Activated CD4-positive, alpha-beta T cell treated with anti-CD3 and anti-CD28 coated beads for 48 hours (primary cell): ENCODE measurements around the gene CYP4A11.
"Not testable (repeated sequence)": the region's sequence is repeated elsewhere in the genome, so short reads cannot be mapped to it uniquely, and the experiment has no call there.

Experiments used
- DNase-seq: peaks from one replicate; pipeline ENCODE4 v3.0.0-alpha.2; 2020

CYP4A11 gene

GRCh38 chr1:46941135-46941694 is at the start of gene CYP4A11:
Gene CYP4A11, minus strand, starts transcription at chr1:46941476. Its CDS starts 43 bp downstream, at chr1:46941433.
- no peak for DNase-seq

GRCh38 chr1:46990541-46990940 is 49.3 kb upstream of the CYP4A11 start:
- not testable (repeated sequence) for DNase-seq

- no peak for DNase-seq
Measured at GRCh38 chr1:46983830-46984586, 42.7 kb upstream of the CYP4A11 start.

GRCh38 chr1:46983166-46983829 is 42.0 kb upstream of the CYP4A11 start:
- DNase-seq, result no peak

- DNase-seq, result no peak
Measured at GRCh38 chr1:46969014-46969619, 27.8 kb upstream of the CYP4A11 start.

GRCh38 chr1:46962272-46962671 is 21.0 kb upstream of the CYP4A11 start:
- DNase-seq, result not testable (repeated sequence)

- DNase-seq, result no peak
Measured at GRCh38 chr1:46961066-46961758, 19.9 kb upstream of the CYP4A11 start.

- DNase-seq, result no peak
Measured at GRCh38 chr1:46960250-46960649, 19.0 kb upstream of the CYP4A11 start.

GRCh38 chr1:46955116-46955515 is 13.8 kb upstream of the CYP4A11 start:
- DNase-seq, result not testable (repeated sequence)

- not testable (repeated sequence) for DNase-seq
Measured at GRCh38 chr1:46953847-46954246, 12.6 kb upstream of the CYP4A11 start.

- DNase-seq, result not testable (repeated sequence)
Measured at GRCh38 chr1:46949417-46949666, 8.1 kb upstream of the CYP4A11 start.

GRCh38 chr1:46948629-46949416 is 7.5 kb upstream of the CYP4A11 start:
- DNase-seq, result no peak

GRCh38 chr1:46947706-46948105 is 6.4 kb upstream of the CYP4A11 start:
- DNase-seq, result not testable (repeated sequence)

- DNase-seq, result no peak
Measured at GRCh38 chr1:46942086-46942485, 810 bp upstream of the CYP4A11 start.

GRCh38 chr1:46940307-46940706 is 969 bp downstream of the CYP4A11 start:
- DNase-seq, result no peak

GRCh38 chr1:46937270-46937669 is 4.0 kb downstream of the CYP4A11 start:
- DNase-seq, result no peak

- no peak for DNase-seq
Measured at GRCh38 chr1:46936788-46937187, 4.5 kb downstream of the CYP4A11 start.

GRCh38 chr1:46934852-46935251 is 6.4 kb downstream of the CYP4A11 start:
- DNase-seq, result not testable (repeated sequence)

GRCh38 chr1:46932020-46932419 is 9.3 kb downstream of the CYP4A11 start:
- DNase-seq, result not testable (repeated sequence)

GRCh38 chr1:46931151-46931550 is 10.1 kb downstream of the CYP4A11 start:
- DNase-seq, result no peak

- DNase-seq, result no peak
Measured at GRCh38 chr1:46927249-46927835, 13.9 kb downstream of the CYP4A11 start.

GRCh38 chr1:46910790-46911189 is 30.5 kb downstream of the CYP4A11 start:
- no peak for DNase-seq
